ENCODE measurements around the gene SEMA5B. TPM values are rescaled to one million over a fixed set of nuclear protein-coding genes. Genes with fewer than 3 reads are reported as not detected.

SEMA5B gene
- total RNA-seq, 3 donors from 2014 or later (not counting 1 experiment from before 2014, with no cell fraction given), result 0.23 TPM; not detected in 2

DNA sequence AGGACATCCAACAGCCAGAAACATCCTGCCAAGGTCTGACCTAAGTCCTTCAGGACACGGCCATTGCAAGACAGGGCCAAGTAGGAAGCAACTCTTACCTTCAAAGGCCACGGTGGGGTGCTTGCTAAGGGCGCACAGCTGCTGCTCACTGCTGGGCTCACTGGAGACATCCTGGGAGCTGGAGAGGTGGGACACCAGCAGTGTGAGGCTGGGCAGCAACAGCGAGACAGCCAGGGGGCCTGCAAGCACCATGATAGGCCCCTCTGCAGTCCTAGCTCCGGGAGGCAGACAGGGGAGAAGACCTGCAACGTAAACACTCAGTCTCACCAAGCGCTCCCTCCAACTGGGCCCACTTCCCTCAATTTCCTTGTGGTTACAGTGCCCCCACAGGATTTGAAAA, 79.2 kb downstream of the SEMA5B start:
- intact Hi-C loops (cut with micrococcal nuclease), result no loop called here
- 68% methylated on average over 7 of the region's 7 CpGs for WGBS (ENCODE audit: insufficient coverage)
- no peaks in the 10 kb centered on the region for H3K36me3 Mint-ChIP-seq

DNA sequence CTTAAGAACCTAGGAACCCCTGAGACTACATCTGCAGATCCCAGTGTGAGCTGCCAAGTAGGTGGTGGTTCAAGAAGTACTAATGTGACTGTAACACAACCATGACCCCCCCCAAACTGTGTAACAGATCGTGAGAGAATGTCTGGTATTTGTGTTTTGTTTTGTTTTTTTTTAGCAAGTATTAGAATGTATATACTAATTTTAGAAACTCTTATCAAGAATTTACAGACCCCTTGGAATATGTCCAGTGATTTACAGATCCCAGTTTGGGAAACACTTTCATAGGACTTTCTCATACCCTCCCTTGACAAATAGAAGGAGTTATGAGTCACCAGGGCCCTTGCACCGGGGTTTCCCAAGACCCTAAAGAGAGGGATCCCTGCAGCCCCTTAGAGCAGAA, 79.8 kb downstream of the SEMA5B start:
- Mint-ChIP-seq H3K27me3 (ENCODE audit: low read depth in 2 of 2) (peaks cover 17 to 21% of the 10 kb centered on the region in 2 donors), H3K4me3 (no peak overlapping the region), H3K36me3 (no peaks in the 10 kb centered on the region), H3K9me3 (no peaks in the 10 kb centered on the region), H3K27ac (no peak overlapping the region), H3K4me1 (peaks cover 0 to 8% of the 10 kb centered on the region in 2 donors)
- H3K9me3 ChIP-seq (ENCODE audit: control insufficient read depth, insufficient read depth, low read length), result no peaks in the 10 kb centered on the region
- DNase-seq, result no peak
- H3K4me3 ChIP-seq (ENCODE audit: low read length), result no peak overlapping the region
- H3K27me3 ChIP-seq (ENCODE audit: control insufficient read depth, insufficient read depth, low read length), result peaks cover 3% of the 10 kb centered on the region
- 100% methylated on average over 1 of the region's 2 CpGs for WGBS (ENCODE audit: insufficient coverage)
- intact Hi-C loops (cut with micrococcal nuclease), result no loop called here
- TF ChIP-seq, protein P1, sequence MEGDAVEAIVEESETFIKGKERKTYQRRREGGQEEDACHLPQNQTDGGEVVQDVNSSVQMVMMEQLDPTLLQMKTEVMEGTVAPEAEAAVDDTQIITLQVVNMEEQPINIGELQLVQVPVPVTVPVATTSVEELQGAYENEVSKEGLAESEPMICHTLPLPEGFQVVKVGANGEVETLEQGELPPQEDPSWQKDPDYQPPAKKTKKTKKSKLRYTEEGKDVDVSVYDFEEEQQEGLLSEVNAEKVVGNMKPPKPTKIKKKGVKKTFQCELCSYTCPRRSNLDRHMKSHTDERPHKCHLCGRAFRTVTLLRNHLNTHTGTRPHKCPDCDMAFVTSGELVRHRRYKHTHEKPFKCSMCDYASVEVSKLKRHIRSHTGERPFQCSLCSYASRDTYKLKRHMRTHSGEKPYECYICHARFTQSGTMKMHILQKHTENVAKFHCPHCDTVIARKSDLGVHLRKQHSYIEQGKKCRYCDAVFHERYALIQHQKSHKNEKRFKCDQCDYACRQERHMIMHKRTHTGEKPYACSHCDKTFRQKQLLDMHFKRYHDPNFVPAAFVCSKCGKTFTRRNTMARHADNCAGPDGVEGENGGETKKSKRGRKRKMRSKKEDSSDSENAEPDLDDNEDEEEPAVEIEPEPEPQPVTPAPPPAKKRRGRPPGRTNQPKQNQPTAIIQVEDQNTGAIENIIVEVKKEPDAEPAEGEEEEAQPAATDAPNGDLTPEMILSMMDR (IDR thresholded peaks at IDR 0.05), result no peak
- H3K36me3 ChIP-seq (ENCODE audit: control insufficient read depth, insufficient read depth, low read length), result no peaks in the 10 kb centered on the region
- peaks cover 7% of the 10 kb centered on the region for H3K4me1 ChIP-seq (ENCODE audit: control insufficient read depth, insufficient read depth, low read length)
- no peak for ATAC-seq
- no peak overlapping the region for H3K27ac ChIP-seq (ENCODE audit: low read length)

More for the DNA sequence above, 79.2 kb downstream of the SEMA5B start:
- Mint-ChIP-seq H3K4me3 (no peak overlapping the region), H3K27me3 (ENCODE audit: low read depth in 2 of 2) (peaks cover 17 to 21% of the 10 kb centered on the region in 2 donors), H3K4me1 (peaks cover 0 to 8% of the 10 kb centered on the region in 2 donors), H3K27ac (no peak overlapping the region), H3K9me3 (no peaks in the 10 kb centered on the region)
- Histone ChIP-seq H3K27ac (ENCODE audit: low read length) (no peak overlapping the region), H3K36me3 (ENCODE audit: control insufficient read depth, insufficient read depth, low read length) (no peaks in the 10 kb centered on the region), H3K9me3 (ENCODE audit: control insufficient read depth, insufficient read depth, low read length) (no peaks in the 10 kb centered on the region), H3K27me3 (ENCODE audit: control insufficient read depth, insufficient read depth, low read length) (no peaks in the 10 kb centered on the region), H3K4me3 (ENCODE audit: low read length) (no peak overlapping the region), H3K4me1 (ENCODE audit: control insufficient read depth, insufficient read depth, low read length) (peaks cover under 1% of the 10 kb centered on the region)
- TF ChIP-seq, protein P1 (IDR thresholded peaks at IDR 0.05), result no peak
- ATAC-seq (no peak), DNase-seq (no peak)

DNA sequence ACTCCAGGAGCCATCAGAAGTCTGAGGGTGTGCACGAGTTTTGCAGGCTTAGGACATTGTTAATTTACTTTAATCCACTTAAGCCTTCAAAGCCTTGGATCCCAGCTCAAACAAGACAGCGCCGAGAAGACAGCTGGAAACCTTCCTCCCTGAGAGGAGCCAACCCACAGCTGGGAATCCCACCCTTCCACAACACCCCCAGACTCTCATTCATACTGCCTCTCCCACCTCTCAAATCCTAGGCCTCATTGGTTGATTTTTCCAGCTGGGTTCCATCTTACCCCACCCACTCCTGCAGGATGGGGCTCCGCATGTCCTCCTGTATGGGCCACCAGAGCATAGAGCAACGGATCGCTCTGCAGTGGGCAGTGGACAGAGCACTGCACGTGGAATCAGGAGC, 80.4 kb downstream of the SEMA5B start:
- intact Hi-C loops (cut with micrococcal nuclease), result no loop called here
- ATAC-seq, result no peak

More for the DNA sequence above, 80.4 kb downstream of the SEMA5B start:
- H3K9me3 Mint-ChIP-seq, result no peaks in the 10 kb centered on the region
- no peak overlapping the region for H3K4me3 ChIP-seq (ENCODE audit: low read length)
- peaks cover 0 to 8% of the 10 kb centered on the region in 2 donors for H3K4me1 Mint-ChIP-seq
- DNase-seq, result no peak
- WGBS (ENCODE audit: insufficient coverage), result 90% methylated on average over 7 of the region's 7 CpGs
- no peaks in the 10 kb centered on the region for H3K36me3 Mint-ChIP-seq
- H3K4me3 Mint-ChIP-seq, result no peak overlapping the region
- no peaks in the 10 kb centered on the region for H3K36me3 ChIP-seq (ENCODE audit: control insufficient read depth, insufficient read depth, low read length)
- peaks cover 12% of the 10 kb centered on the region for H3K4me1 ChIP-seq (ENCODE audit: control insufficient read depth, insufficient read depth, low read length)
- no peaks in the 10 kb centered on the region for H3K9me3 ChIP-seq (ENCODE audit: control insufficient read depth, insufficient read depth, low read length)
- no peak overlapping the region for H3K27ac Mint-ChIP-seq
- TF ChIP-seq, protein P1 (IDR thresholded peaks at IDR 0.05), result no peak
- H3K27ac ChIP-seq (ENCODE audit: low read length), result no peak overlapping the region
- H3K27me3 Mint-ChIP-seq (ENCODE audit: low read depth in 2 of 2), result peaks cover 17 to 21% of the 10 kb centered on the region in 2 donors
- H3K27me3 ChIP-seq (ENCODE audit: control insufficient read depth, insufficient read depth, low read length), result peaks cover 9% of the 10 kb centered on the region

Measured in natural killer cell (primary cell).